PC-3 (cell line): Measurements from ENCODE around the gene PPP4R1. TPM values are rescaled to one million over a fixed set of nuclear protein-coding genes. Genes with fewer than 3 reads are reported as not detected.
A peak's percentile ranks its signal among the peaks of the same experiment; 100 is the strongest.
"Not testable (repeated sequence)": the region's sequence is repeated elsewhere in the genome, so short reads cannot be mapped to it uniquely, and the experiment has no call there.

Source experiments
- ATAC-seq: fragments of 200-7000 bp; cut with Tn5 transposase; 2 replicates; pipeline ENCODE4 v1.9.1; 2020; ENCODE audit warnings: mild to moderate bottlenecking, moderate library complexity
- BruUV-seq: library from RNA; stranded (reverse); fragments of 400-500 nt; replicated peaks from 2 replicates; lab custom pipeline; 2021; lab: Mats Ljungman, UMichigan
- CTCF ChIA-PET: fragments of 300-600 bp; sonication (Branson Sonifier 250); formaldehyde crosslinking; loops from one replicate; lab custom pipeline; 2022; ENCODE audit warnings: antibody characterized with exemption; lab: Charles Lee
- POLR2A ChIA-PET: fragments of 300-600 bp; sonication (Branson Sonifier 250); formaldehyde crosslinking; loops from one replicate; lab custom pipeline; 2022; ENCODE audit warnings: antibody characterized with exemption; ENCODE audit not compliant: unreplicated experiment; lab: Charles Lee
- DNase-seq: peaks from one replicate; pipeline ENCODE4 v3.0.0-alpha.2; 2015
- H2AFZ ChIP-seq: fragments of 300-600 bp; sonication (generic); 2 replicates; pipeline ENCODE4 v1.6.0; 2016; ENCODE audit warnings: antibody characterized with exemption, low read length
- H3F3A ChIP-seq: fragments of 300-600 bp; sonication (generic); one replicate; pipeline ENCODE4 v1.6.0; 2017; ENCODE audit warnings: antibody characterized with exemption, low read length, control low read depth, mild to moderate bottlenecking; ENCODE audit not compliant: unreplicated experiment
- H3K27ac ChIP-seq: fragments of 300-600 bp; sonication (generic); 2 replicates; pipeline ENCODE4 v1.5.1; 2016; ENCODE audit warnings: mild to moderate bottlenecking, low read length
- H3K27me3 ChIP-seq: fragments of 300-600 bp; sonication (generic); 2 replicates; pipeline ENCODE4 v1.6.1; 2016; ENCODE audit warnings: low read length, mixed read lengths
- H3K36me3 ChIP-seq: fragments of 300-600 bp; sonication (generic); 2 replicates; pipeline ENCODE4 v1.6.1; 2016; ENCODE audit warnings: low read depth, mixed run types, low read length, mixed read lengths
- H3K4me1 ChIP-seq: fragments of 300-600 bp; sonication (generic); 2 replicates; pipeline ENCODE4 v1.5.1; 2016; ENCODE audit warnings: low read length; ENCODE audit not compliant: insufficient read depth
- H3K4me2 ChIP-seq: fragments of 300-600 bp; sonication (generic); 2 replicates; pipeline ENCODE4 v1.6.0; 2016; ENCODE audit warnings: low read length
- H3K4me3 ChIP-seq: fragments of 300-600 bp; sonication (generic); 2 replicates; pipeline ENCODE4 v1.5.1; 2016; ENCODE audit warnings: mild to moderate bottlenecking, low read length, mixed read lengths
- H3K79me2 ChIP-seq: fragments of 300-600 bp; sonication (generic); 2 replicates; pipeline ENCODE4 v1.6.1; 2017; ENCODE audit warnings: low read length, mixed read lengths
- H3K9ac ChIP-seq: fragments of 300-600 bp; sonication (generic); 2 replicates; pipeline ENCODE4 v1.6.0; 2016; ENCODE audit warnings: mild to moderate bottlenecking, low read length
- H3K9me2 ChIP-seq: fragments of 300-600 bp; sonication (generic); replicated peaks from 2 replicates; pipeline ENCODE4 v1.6.1; 2016; ENCODE audit warnings: mixed run types, low read length, mixed read lengths
- H3K9me3 ChIP-seq: fragments of 300-600 bp; sonication (generic); 2 replicates; pipeline ENCODE4 v1.6.1; 2016; ENCODE audit warnings: low read length, mixed read lengths
- H4K20me1 ChIP-seq: fragments of 300-600 bp; sonication (generic); 2 replicates; pipeline ENCODE4 v1.6.1; 2016; ENCODE audit warnings: low read length, mixed read lengths
- CTCF ChIP-seq: fragments of 300-600 bp; sonication (generic); conservative IDR thresholded peaks from 2 replicates; pipeline ENCODE4 v1.5.1; 2017; ENCODE audit warnings: antibody characterized with exemption, low read depth, mild to moderate bottlenecking, low read length
- EZH2 ChIP-seq: fragments of 300-600 bp; sonication (generic); IDR thresholded peaks from one replicate; pipeline ENCODE4 v1.6.1; 2017; ENCODE audit warnings: antibody characterized with exemption, mild to moderate bottlenecking, low read length; ENCODE audit not compliant: unreplicated experiment
- EZH2phosphoT487 ChIP-seq: fragments of 300-600 bp; sonication (generic); IDR thresholded peaks from 2 replicates; pipeline ENCODE4 v1.6.1; 2018; ENCODE audit warnings: mild to moderate bottlenecking, antibody characterized with exemption, low read length, borderline replicate concordance
- intact Hi-C: fragments of 100-400 bp; cut with micrococcal nuclease; formaldehyde crosslinking; loops from 2 replicates; pipeline ENCODE4 v1.9.0; 2023
- total RNA-seq: library from RNA; depleted of rRNA; stranded (reverse); fragments of >200 nt; gene quantifications from 2 replicates; pipeline ENCODE4 v1.2.3, GENCODE V29; 2014

PPP4R1 gene
- total RNA-seq, 1 experiment from 2014 or later = 154 TPM

- POLR2A ChIA-PET = interaction anchor here (0.5 to 0.7 kb wide), 2 partner anchors 39 to 41 kb away, joined by 3 to 5 read pairs; no protein-coding TSS in a partner anchor
- Histone ChIP-seq H3F3A (peaks cover 7% of the 10 kb centered on the region), H3K36me3 (peaks cover 20% of the 10 kb centered on the region)
These were observed 6.1 kb downstream of the PPP4R1 start for GRCh38 chr18:9608298-9608697.

GRCh38 chr18:9607111-9607510 lies 7.2 kb downstream of the PPP4R1 start:
- H3F3A ChIP-seq, H3K9ac ChIP-seq, BruUV-seq, H3K9me2 ChIP-seq, POLR2A ChIA-PET, H3K4me3 ChIP-seq, H3K9me3 ChIP-seq, intact Hi-C loops, H2AFZ ChIP-seq, H3K27me3 ChIP-seq, H3K27ac ChIP-seq, DNase-seq, ATAC-seq, CTCF ChIA-PET, H3K4me2 ChIP-seq: not testable (repeated sequence)
- H3K79me2 ChIP-seq = peaks cover 98% of the 10 kb centered on the region
- H3K36me3 ChIP-seq = peaks cover 23% of the 10 kb centered on the region
- peaks cover 39% of the 10 kb centered on the region for H3K4me1 ChIP-seq
- peaks cover 69% of the 10 kb centered on the region for H4K20me1 ChIP-seq

More at GRCh38 chr18:9608298-9608697, 6.1 kb downstream of the PPP4R1 start:
- H3K9ac ChIP-seq = no peak overlapping the region
- TF ChIP-seq EZH2phosphoT487 = no peak
- no peak for TF ChIP-seq EZH2
- no peak for TF ChIP-seq CTCF
- no peak overlapping the region; the same call in 1 of the 2 replicates for H3K4me3 ChIP-seq
- no TSS peak for BruUV-seq
- no peaks in the 10 kb centered on the region for H3K9me2 ChIP-seq
- H3K9me3 ChIP-seq = no peaks in the 10 kb centered on the region
- DNase-seq (no peak), ATAC-seq (no peak)
- no peaks in the 10 kb centered on the region for H3K27me3 ChIP-seq
- H3K27ac ChIP-seq = peak overlapping the region; percentile 42
- intact Hi-C loops = loop anchor here (1.0 kb wide), 1 partner anchor 33 kb away; no protein-coding TSS in a partner anchor
- peaks cover 66% of the 10 kb centered on the region for H4K20me1 ChIP-seq
- H2AFZ ChIP-seq = no peak overlapping the region
- peaks cover 100% of the 10 kb centered on the region for H3K79me2 ChIP-seq
- CTCF ChIA-PET = interaction anchor here (0.7 to 1.3 kb wide), 2 partner anchors 11 to 53 kb away, joined by 4 read pairs; no protein-coding TSS in a partner anchor
- H3K4me2 ChIP-seq = peak overlapping the region; percentile 66
- peaks cover 45% of the 10 kb centered on the region for H3K4me1 ChIP-seq

- BruUV-seq = no TSS peak
- POLR2A ChIA-PET = no interaction called here
These were observed 8.3 kb downstream of the PPP4R1 start for GRCh38 chr18:9606039-9606438.

More at GRCh38 chr18:9606039-9606438, 8.3 kb downstream of the PPP4R1 start:
- Histone ChIP-seq H3K36me3 (peaks cover 21% of the 10 kb centered on the region), H2AFZ (no peak overlapping the region), H3K9ac (no peak overlapping the region), H3K9me3 (no peaks in the 10 kb centered on the region), H3K79me2 (peaks cover 98% of the 10 kb centered on the region), H3K4me2 (no peak overlapping the region), H3K27ac (no peak overlapping the region), H3K4me3 (no peak overlapping the region), H3F3A (no peaks in the 10 kb centered on the region), H3K4me1 (peaks cover 28% of the 10 kb centered on the region), H4K20me1 (peaks cover 61% of the 10 kb centered on the region), H3K9me2 (no peaks in the 10 kb centered on the region), H3K27me3 (no peaks in the 10 kb centered on the region)
- DNase-seq = peak; percentile 23
- TF ChIP-seq CTCF (no peak), EZH2 (no peak), EZH2phosphoT487 (no peak)
- CTCF ChIA-PET = no interaction called here
- intact Hi-C loops = no loop called here
- ATAC-seq = peak; percentile 64
